HG02970 (cell line): Measurements from ENCODE around the gene PZP.
"Not testable (repeated sequence)": the region's sequence is repeated elsewhere in the genome, so short reads cannot be mapped to it uniquely, and the experiment has no call there.

Source experiments
- ATAC-seq: cut with Tn5 transposase; IDR thresholded peaks from one replicate; pipeline ENCODE4 v1.9.1; 2021; ENCODE audit warnings: mild to moderate bottlenecking, moderate library complexity, moderate number of reproducible peaks; ENCODE audit not compliant: unreplicated experiment, low FRiP score

The PZP gene

GRCh38 chr12:9198012-9198411 is 10.2 kb downstream of the PZP start:
- no peak for ATAC-seq

GRCh38 chr12:9184276-9184675 is 23.9 kb downstream of the PZP start:
- no peak for ATAC-seq

- ATAC-seq: no peak
Observed at GRCh38 chr12:9180810-9181209, 27.4 kb downstream of the PZP start.

GRCh38 chr12:9179781-9180180 is 28.4 kb downstream of the PZP start:
- no peak for ATAC-seq

GRCh38 chr12:9169979-9170634 is 38.1 kb downstream of the PZP start:
- no peak for ATAC-seq

GRCh38 chr12:9167345-9167744 is 40.9 kb downstream of the PZP start:
- ATAC-seq: not testable (repeated sequence)

GRCh38 chr12:9163392-9163791 is 44.8 kb downstream of the PZP start:
- no peak for ATAC-seq

- ATAC-seq: no peak
Observed at GRCh38 chr12:9156119-9156518, 52.1 kb downstream of the PZP start.

- ATAC-seq: no peak
Observed at GRCh38 chr12:9149372-9149771, 58.8 kb downstream of the PZP start.

GRCh38 chr12:9148926-9149325 is 59.3 kb downstream of the PZP start:
- no peak for ATAC-seq

GRCh38 chr12:9147461-9147860 is 60.7 kb downstream of the PZP start:
- ATAC-seq: no peak

- ATAC-seq: no peak
Observed at GRCh38 chr12:9144730-9145106, 63.5 kb downstream of the PZP start.

GRCh38 chr12:9143929-9144729 is 64.1 kb downstream of the PZP start:
- ATAC-seq: no peak

GRCh38 chr12:9143137-9143536 is 65.1 kb downstream of the PZP start:
- ATAC-seq: no peak

- ATAC-seq: not testable (repeated sequence)
Observed at GRCh38 chr12:9139588-9140290, 68.5 kb downstream of the PZP start.

- ATAC-seq: no peak
Observed at GRCh38 chr12:9135903-9136310, 72.3 kb downstream of the PZP start.

- no peak for ATAC-seq
Observed at GRCh38 chr12:9134981-9135628, 73.1 kb downstream of the PZP start.

GRCh38 chr12:9133216-9133916 is 74.8 kb downstream of the PZP start:
- no peak for ATAC-seq

GRCh38 chr12:9132008-9132535 is 76.1 kb downstream of the PZP start:
- ATAC-seq: no peak

- no peak for ATAC-seq
Observed at GRCh38 chr12:9130244-9130643, 78.0 kb downstream of the PZP start.
